OCI-LY7 (cell line): ENCODE measurements around the gene CNP. TPM values are rescaled to one million over a fixed set of nuclear protein-coding genes. Genes with fewer than 3 reads are reported as not detected.

Experiments
- BruUV-seq: library from RNA; stranded (reverse); fragments of 400-500 nt; replicated peaks from 2 replicates; lab custom pipeline; 2021; lab: Mats Ljungman, UMichigan
- CTCF ChIA-PET: fragments of 300-600 bp; sonication (Branson Sonifier 250); formaldehyde crosslinking; loops from one replicate; lab custom pipeline; 2022; ENCODE audit warnings: antibody characterized with exemption; ENCODE audit not compliant: unreplicated experiment; lab: Charles Lee
- POLR2A ChIA-PET: fragments of 300-600 bp; sonication (Branson Sonifier 250); formaldehyde crosslinking; loops from one replicate; lab custom pipeline; 2022; ENCODE audit warnings: antibody characterized with exemption; lab: Charles Lee
- DNase-seq: peaks from one replicate; pipeline ENCODE4 v3.0.0-alpha.2; 2015; ENCODE audit warnings: low spot score
- H2AFZ ChIP-seq: fragments of 200-600 bp; sonication (generic), shearing (Covaris generic); 2 replicates; pipeline ENCODE4 v1.6.1; 2014; ENCODE audit warnings: mild to moderate bottlenecking, antibody characterized with exemption, low read length, moderate library complexity
- H3K27ac ChIP-seq: fragments of 200-600 bp; sonication (generic); 2 replicates; pipeline ENCODE4 v1.5.1; 2014; ENCODE audit warnings: mixed run types, low read depth, mild to moderate bottlenecking, moderate library complexity, low read length, inconsistent platforms; ENCODE audit not compliant: poor library complexity, severe bottlenecking
- H3K36me3 ChIP-seq: fragments of 200-600 bp; sonication (generic); 2 replicates; pipeline ENCODE4 v1.6.1; 2014; ENCODE audit warnings: mild to moderate bottlenecking, antibody characterized with exemption, low read length, moderate library complexity, mixed read lengths; ENCODE audit not compliant: insufficient read depth
- H3K4me1 ChIP-seq: fragments of 200-600 bp; sonication (generic); 2 replicates; pipeline ENCODE4 v1.5.1; 2014; ENCODE audit warnings: mild to moderate bottlenecking, low read length; ENCODE audit not compliant: insufficient read depth, poor library complexity, severe bottlenecking
- H3K4me2 ChIP-seq: fragments of 200-600 bp; sonication (generic); 2 replicates; pipeline ENCODE4 v1.6.1; 2014; ENCODE audit warnings: mild to moderate bottlenecking, low read length
- H3K4me3 ChIP-seq: fragments of 200-600 bp; sonication (generic); 2 replicates; pipeline ENCODE4 v1.5.1; 2014; ENCODE audit warnings: mild to moderate bottlenecking, low read depth, low read length; ENCODE audit not compliant: poor library complexity, severe bottlenecking
- H3K79me2 ChIP-seq: fragments of 200-600 bp; sonication (generic); 2 replicates; pipeline ENCODE4 v1.6.1; 2016; ENCODE audit warnings: low read depth, mild to moderate bottlenecking, low read length, moderate library complexity, mixed read lengths; ENCODE audit not compliant: insufficient read depth
- H3K9me2 ChIP-seq: fragments of 200-600 bp; sonication (generic); 2 replicates; pipeline ENCODE4 v1.6.1; 2016; ENCODE audit warnings: mild to moderate bottlenecking, low read length, mixed read lengths; ENCODE audit not compliant: insufficient read depth
- H3K9me3 ChIP-seq: fragments of 200-600 bp; sonication (generic); 2 replicates; pipeline ENCODE4 v1.6.1; 2014; ENCODE audit warnings: mild to moderate bottlenecking, mixed run types, low read length, mixed read lengths
- H4K20me1 ChIP-seq: fragments of 200-600 bp; sonication (generic); 2 replicates; pipeline ENCODE4 v1.6.1; 2014; ENCODE audit warnings: mild to moderate bottlenecking, antibody characterized with exemption, low read length, moderate library complexity, mixed read lengths; ENCODE audit not compliant: insufficient read depth
- EZH2phosphoT487 ChIP-seq: fragments of 200-600 bp; sonication (generic); IDR thresholded peaks from 2 replicates; pipeline ENCODE4 v1.6.1; 2018; ENCODE audit warnings: low read depth, borderline replicate concordance, mild to moderate bottlenecking, mixed run types, antibody characterized with exemption, low read length, moderate library complexity, mixed read lengths
- intact Hi-C: fragments of 100-400 bp; cut with micrococcal nuclease; formaldehyde crosslinking; loops from one replicate; pipeline ENCODE4 v1.10.0; 2022; ENCODE audit not compliant: unreplicated experiment
- total RNA-seq, 2 experiments: library from RNA; depleted of rRNA in 1 of 2; stranded (reverse); fragments of >200 nt in 1 of 2; shearing (Covaris generic) in 1 of 2; gene quantifications; 2 replicates each; pipeline ENCODE4 v1.2.3, GENCODE V29; 2014 to 2022
- TF ChIP-seq, protein P1 (sequence below): fragments of 200-600 bp; sonication (generic); conservative IDR thresholded peaks from 2 replicates; pipeline ENCODE4 v1.5.1; 2014; ENCODE audit warnings: mild to moderate bottlenecking, antibody characterized with exemption, low read length, moderate library complexity, mixed read lengths

Gene CNP
- total RNA-seq, 2 experiments from 2014 or later, result 34.1 to 50.6 TPM

DNA sequence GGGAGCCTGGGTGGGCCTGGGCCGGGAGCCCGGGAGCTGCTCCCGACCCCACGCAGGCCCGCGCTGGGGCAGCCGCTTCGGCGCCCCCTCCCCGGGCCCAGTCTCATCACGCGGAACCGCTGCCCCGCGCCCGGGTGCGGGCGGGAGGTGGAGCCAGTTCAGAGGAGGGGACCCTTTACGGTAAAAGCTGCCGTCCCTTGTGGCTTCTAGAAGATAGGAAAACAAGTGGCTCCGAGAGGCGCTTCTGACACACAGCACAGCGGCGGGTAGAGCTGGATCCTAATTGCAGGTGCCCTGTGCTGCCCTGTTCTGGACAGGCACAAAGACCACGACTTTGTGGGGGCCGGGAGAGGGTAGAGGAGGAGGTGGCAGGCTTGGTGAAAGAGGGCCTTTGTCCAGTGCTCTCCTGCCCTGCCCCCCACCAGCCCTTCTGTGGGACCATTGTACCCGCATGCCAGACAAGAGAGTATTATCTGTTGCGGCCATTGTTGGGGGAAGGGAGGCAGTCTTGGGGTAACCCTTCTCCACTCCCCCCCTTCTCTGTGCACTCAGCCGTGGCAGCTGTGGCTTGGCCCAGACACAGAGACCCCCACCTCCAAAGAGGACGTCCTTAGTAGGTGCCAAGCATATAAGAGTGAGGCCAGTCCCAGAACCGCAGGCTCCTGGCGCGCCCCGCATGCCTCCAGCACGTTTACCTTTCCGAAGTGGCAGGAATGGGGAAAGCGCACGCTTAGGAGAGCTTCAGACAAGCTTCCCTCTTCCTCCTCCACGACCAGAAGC lies 736 bp downstream of the CNP start:
- CTCF ChIA-PET, result no interaction called here

DNA sequence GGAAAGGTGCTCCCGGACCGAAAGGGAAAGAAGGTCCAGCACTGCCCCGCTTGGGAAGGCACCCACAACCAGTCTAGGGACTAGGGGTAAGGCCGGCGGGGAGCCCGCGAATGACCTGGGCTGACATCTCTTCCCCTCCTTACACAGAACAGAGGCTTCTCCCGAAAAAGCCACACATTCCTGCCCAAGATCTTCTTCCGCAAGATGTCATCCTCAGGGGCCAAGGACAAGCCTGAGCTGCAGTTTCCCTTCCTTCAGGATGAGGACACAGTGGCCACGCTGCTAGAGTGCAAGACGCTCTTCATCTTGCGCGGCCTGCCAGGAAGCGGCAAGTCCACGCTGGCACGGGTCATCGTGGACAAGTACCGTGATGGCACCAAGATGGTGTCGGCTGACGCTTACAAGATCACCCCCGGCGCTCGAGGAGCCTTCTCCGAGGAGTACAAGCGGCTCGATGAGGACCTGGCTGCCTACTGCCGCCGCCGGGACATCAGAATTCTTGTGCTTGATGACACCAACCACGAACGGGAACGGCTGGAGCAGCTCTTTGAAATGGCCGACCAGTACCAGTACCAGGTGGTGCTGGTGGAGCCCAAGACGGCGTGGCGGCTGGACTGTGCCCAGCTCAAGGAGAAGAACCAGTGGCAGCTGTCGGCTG lies 1.5 kb downstream of the CNP start:
- CTCF ChIA-PET, result no interaction called here
- peaks cover 7% of the 10 kb centered on the region; the same call in 1 of the 2 replicates for H3K79me2 ChIP-seq
- BruUV-seq, result no TSS peak
- peak overlapping the region; percentile 92 for H3K4me3 ChIP-seq
- no peaks in the 10 kb centered on the region for H3K9me2 ChIP-seq
- TF ChIP-seq, protein P1, sequence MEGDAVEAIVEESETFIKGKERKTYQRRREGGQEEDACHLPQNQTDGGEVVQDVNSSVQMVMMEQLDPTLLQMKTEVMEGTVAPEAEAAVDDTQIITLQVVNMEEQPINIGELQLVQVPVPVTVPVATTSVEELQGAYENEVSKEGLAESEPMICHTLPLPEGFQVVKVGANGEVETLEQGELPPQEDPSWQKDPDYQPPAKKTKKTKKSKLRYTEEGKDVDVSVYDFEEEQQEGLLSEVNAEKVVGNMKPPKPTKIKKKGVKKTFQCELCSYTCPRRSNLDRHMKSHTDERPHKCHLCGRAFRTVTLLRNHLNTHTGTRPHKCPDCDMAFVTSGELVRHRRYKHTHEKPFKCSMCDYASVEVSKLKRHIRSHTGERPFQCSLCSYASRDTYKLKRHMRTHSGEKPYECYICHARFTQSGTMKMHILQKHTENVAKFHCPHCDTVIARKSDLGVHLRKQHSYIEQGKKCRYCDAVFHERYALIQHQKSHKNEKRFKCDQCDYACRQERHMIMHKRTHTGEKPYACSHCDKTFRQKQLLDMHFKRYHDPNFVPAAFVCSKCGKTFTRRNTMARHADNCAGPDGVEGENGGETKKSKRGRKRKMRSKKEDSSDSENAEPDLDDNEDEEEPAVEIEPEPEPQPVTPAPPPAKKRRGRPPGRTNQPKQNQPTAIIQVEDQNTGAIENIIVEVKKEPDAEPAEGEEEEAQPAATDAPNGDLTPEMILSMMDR, result no peak
- no peak for TF ChIP-seq EZH2phosphoT487
- H3K27ac ChIP-seq, result no peak overlapping the region
- H2AFZ ChIP-seq, result no peak overlapping the region
- H3K9me3 ChIP-seq, result no peaks in the 10 kb centered on the region
- POLR2A ChIA-PET, result interaction anchor here (1.0 kb wide), 1 partner anchor 27 kb away, joined by 3 read pairs; no protein-coding TSS in a partner anchor
- H3K36me3 ChIP-seq, result peaks cover 39% of the 10 kb centered on the region
- H3K4me1 ChIP-seq, result peaks cover 19% of the 10 kb centered on the region
- intact Hi-C loops, result loop anchor here (2.0 kb wide), 1 partner anchor 49 kb away; the partner anchor contains the start of gene DNAJC7
- no peaks in the 10 kb centered on the region for H4K20me1 ChIP-seq
- peak overlapping the region; percentile 98 for H3K4me2 ChIP-seq
- DNase-seq, result no peak

More for the DNA sequence above, 736 bp downstream of the CNP start:
- peak; percentile 49 for DNase-seq
- POLR2A ChIA-PET, result interaction anchor here (0.6 to 1.0 kb wide), 2 partner anchors 8 to 146 kb away, joined by 3 read pairs; no protein-coding TSS in a partner anchor
- Histone ChIP-seq H4K20me1 (no peaks in the 10 kb centered on the region), H3K36me3 (peaks cover 32% of the 10 kb centered on the region), H3K27ac (peak overlapping the region; percentile 62), H3K79me2 (peaks cover 7% of the 10 kb centered on the region; the same call in 1 of the 2 replicates), H3K9me3 (no peaks in the 10 kb centered on the region), H3K4me2 (peak overlapping the region; percentile 98), H3K4me1 (peaks cover 26% of the 10 kb centered on the region), H3K9me2 (no peaks in the 10 kb centered on the region), H2AFZ (peak overlapping the region; percentile 86), H3K4me3 (peak overlapping the region; percentile 92)
- no peak for TF ChIP-seq EZH2phosphoT487
- TF ChIP-seq, protein P1, result no peak
- intact Hi-C loops, result loop anchor here (2.0 kb wide), 1 partner anchor 49 kb away; the partner anchor contains the start of gene DNAJC7
- no TSS peak for BruUV-seq
